Fibroblast of lung (primary cell): ENCODE measurements around the gene USP9Y. TPM values are rescaled to one million over a fixed set of nuclear protein-coding genes. Genes with fewer than 3 reads are reported as not detected.

Experiments
- DNase-seq, 2 donors: peaks; one replicate each; pipeline versions ENCODE4 v3.0.0 to v3.0.0-alpha.2; 2010; ENCODE audit warnings: low read depth in 2 of 2
- H2AFZ ChIP-seq: 2 replicates; pipeline ENCODE4 v1.5.1; 2012; ENCODE audit warnings: low read length, control low read depth, inconsistent platforms
- H3K27ac ChIP-seq: 2 replicates; pipeline ENCODE4 v1.5.1; 2011; ENCODE audit warnings: low read length, control low read depth; ENCODE audit not compliant: insufficient read depth
- H3K27me3 ChIP-seq: 2 replicates; pipeline ENCODE4 v1.5.1; 2011; ENCODE audit warnings: mild to moderate bottlenecking, low read length; ENCODE audit not compliant: control insufficient read depth, insufficient read depth
- H3K36me3 ChIP-seq: 2 replicates; pipeline ENCODE4 v1.5.1; 2011; ENCODE audit warnings: low read length; ENCODE audit not compliant: control insufficient read depth, insufficient read depth
- H3K4me1 ChIP-seq: 2 replicates; pipeline ENCODE4 v1.5.1; 2011; ENCODE audit warnings: low read length; ENCODE audit not compliant: control insufficient read depth, insufficient read depth; ENCODE audit errors: extremely low read depth
- H3K4me2 ChIP-seq: 2 replicates; pipeline ENCODE4 v1.5.1; 2011; ENCODE audit warnings: low read length, control low read depth; ENCODE audit not compliant: insufficient read depth; ENCODE audit errors: extremely low read depth
- H3K4me3 ChIP-seq, 4 experiments: fragments of 200-600 bp in 1 of 4; sonication (generic) in 1 of 4; replicated peaks in 1 of 4; 2 replicates each; pipeline ENCODE4 v1.5.1; 2011 to 2016; ENCODE audit warnings: low read length in 4 of 4, low read depth in 3 of 4, mild to moderate bottlenecking in 3 of 4, control low read depth in 2 of 4, inconsistent platforms in 1 of 4, mixed read lengths in 1 of 4; ENCODE audit not compliant: insufficient read depth in 1 of 4; ENCODE audit errors: control extremely low read depth in 1 of 4
- H3K79me2 ChIP-seq: 2 replicates; pipeline ENCODE4 v1.5.1; 2012; ENCODE audit warnings: mild to moderate bottlenecking, low read length, inconsistent platforms; ENCODE audit not compliant: control insufficient read depth, insufficient read depth
- H3K9ac ChIP-seq: 2 replicates; pipeline ENCODE4 v1.5.1; 2011; ENCODE audit warnings: mild to moderate bottlenecking, low read length, control low read depth; ENCODE audit not compliant: insufficient read depth
- H3K9me3 ChIP-seq: 2 replicates; pipeline ENCODE4 v1.5.1; 2012; ENCODE audit warnings: low read depth, low read length; ENCODE audit not compliant: control insufficient read depth, insufficient read depth
- H4K20me1 ChIP-seq: 2 replicates; pipeline ENCODE4 v1.5.1; 2011; ENCODE audit warnings: low read length; ENCODE audit not compliant: control insufficient read depth, insufficient read depth; ENCODE audit errors: extremely low read depth
- EZH2 ChIP-seq: IDR thresholded peaks from 2 replicates; pipeline ENCODE4 v1.5.1; 2012; ENCODE audit warnings: low read length, control low read depth, mild to moderate bottlenecking; ENCODE audit errors: missing control alignments
- polyA plus RNA-seq, 2 donors: library from polyadenylated mRNA; depleted of rRNA in 1 of 2; stranded (reverse) in 1 of 2; unstranded in 1 of 2; fragments of >200 nt; gene quantifications; 2 replicates each; pipeline ENCODE4 v1.2.1, GENCODE V29; 2011 to 2012; ENCODE audit warnings: missing spikeins in 1 of 2
- total RNA-seq: library from RNA; depleted of rRNA; stranded (reverse); fragments of >200 nt; gene quantifications from 2 replicates; pipeline ENCODE4 v1.2.1, GENCODE V29; 2014
- TF ChIP-seq, protein P1 (sequence below), 2 donors: IDR thresholded peaks in 1 of 2; conservative IDR thresholded peaks in 1 of 2; 1 replicate in 1 of 2; 2 replicates in 1 of 2; pipeline ENCODE4 v1.5.1; 2011 to 2012; ENCODE audit warnings: low read length in 2 of 2, control low read depth in 1 of 2, inconsistent platforms in 1 of 2, low read depth in 1 of 2, mild to moderate bottlenecking in 1 of 2

USP9Y gene
- total and polyA plus RNA-seq, 2 donors (not counting 1 experiment from before 2014, with no cell fraction given), result 39.6 TPM; not detected in 1

GRCh38 chrY:12855791-12856275 is 154.8 kb downstream of the USP9Y start:
- H3K36me3 ChIP-seq, result no peaks in the 10 kb centered on the region
- no peak overlapping the region for H3K9ac ChIP-seq
- H3K4me3 ChIP-seq, result no peak overlapping the region
- H3K27me3 ChIP-seq, result no peaks in the 10 kb centered on the region
- no peaks in the 10 kb centered on the region for H3K9me3 ChIP-seq
- no peaks in the 10 kb centered on the region for H3K4me1 ChIP-seq
- no peak for TF ChIP-seq EZH2
- TF ChIP-seq, protein P1, sequence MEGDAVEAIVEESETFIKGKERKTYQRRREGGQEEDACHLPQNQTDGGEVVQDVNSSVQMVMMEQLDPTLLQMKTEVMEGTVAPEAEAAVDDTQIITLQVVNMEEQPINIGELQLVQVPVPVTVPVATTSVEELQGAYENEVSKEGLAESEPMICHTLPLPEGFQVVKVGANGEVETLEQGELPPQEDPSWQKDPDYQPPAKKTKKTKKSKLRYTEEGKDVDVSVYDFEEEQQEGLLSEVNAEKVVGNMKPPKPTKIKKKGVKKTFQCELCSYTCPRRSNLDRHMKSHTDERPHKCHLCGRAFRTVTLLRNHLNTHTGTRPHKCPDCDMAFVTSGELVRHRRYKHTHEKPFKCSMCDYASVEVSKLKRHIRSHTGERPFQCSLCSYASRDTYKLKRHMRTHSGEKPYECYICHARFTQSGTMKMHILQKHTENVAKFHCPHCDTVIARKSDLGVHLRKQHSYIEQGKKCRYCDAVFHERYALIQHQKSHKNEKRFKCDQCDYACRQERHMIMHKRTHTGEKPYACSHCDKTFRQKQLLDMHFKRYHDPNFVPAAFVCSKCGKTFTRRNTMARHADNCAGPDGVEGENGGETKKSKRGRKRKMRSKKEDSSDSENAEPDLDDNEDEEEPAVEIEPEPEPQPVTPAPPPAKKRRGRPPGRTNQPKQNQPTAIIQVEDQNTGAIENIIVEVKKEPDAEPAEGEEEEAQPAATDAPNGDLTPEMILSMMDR (conservative IDR thresholded peaks at IDR 0.05 in 1 of 2, IDR thresholded peaks at IDR 0.05 in 1 of 2; ENCODE audit: low read depth in 1 of 2, low read length in 2 of 2), result no peak
- H3K27ac ChIP-seq, result no peak overlapping the region
- peak in 1 of 2 donors; percentile 12 for DNase-seq
- no peaks in the 10 kb centered on the region for H3K79me2 ChIP-seq
- no peak overlapping the region for H2AFZ ChIP-seq
- no peak overlapping the region for H3K4me2 ChIP-seq
- H4K20me1 ChIP-seq, result no peaks in the 10 kb centered on the region

DNA sequence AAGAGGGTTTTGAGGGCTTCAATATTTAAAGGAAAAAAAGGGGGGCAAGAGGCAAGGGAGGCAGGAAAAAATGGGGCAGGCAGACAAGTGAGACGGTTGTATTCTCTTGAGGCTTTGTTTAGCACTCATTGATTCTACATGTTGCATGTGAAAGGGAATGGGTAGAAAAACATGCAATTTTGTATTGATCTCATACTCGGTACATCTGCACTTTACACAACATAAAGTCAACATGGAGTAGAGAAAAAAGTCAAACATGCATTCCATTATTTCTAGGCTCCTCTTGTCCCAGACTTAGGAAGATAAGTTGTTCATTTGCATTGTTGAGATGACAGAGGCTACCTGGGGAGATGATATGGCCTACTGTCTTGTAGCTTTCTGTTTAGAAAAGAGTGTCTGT is 166.9 kb downstream of the USP9Y start:
- H3K36me3 ChIP-seq, result no peaks in the 10 kb centered on the region
- H3K27me3 ChIP-seq, result no peaks in the 10 kb centered on the region
- H3K27ac ChIP-seq, result no peak overlapping the region
- TF ChIP-seq EZH2, result no peak
- TF ChIP-seq, protein P1 (conservative IDR thresholded peaks at IDR 0.05 in 1 of 2, IDR thresholded peaks at IDR 0.05 in 1 of 2; ENCODE audit: low read depth in 1 of 2, low read length in 2 of 2), result no peak
- H3K9ac ChIP-seq, result no peak overlapping the region
- H3K9me3 ChIP-seq, result no peaks in the 10 kb centered on the region
- no peaks in the 10 kb centered on the region for H4K20me1 ChIP-seq
- no peaks in the 10 kb centered on the region for H3K4me1 ChIP-seq
- no peak overlapping the region for H2AFZ ChIP-seq
- no peaks in the 10 kb centered on the region for H3K79me2 ChIP-seq
- H3K4me3 ChIP-seq, result no peak overlapping the region
- no peak overlapping the region for H3K4me2 ChIP-seq
- no peak for DNase-seq

DNA sequence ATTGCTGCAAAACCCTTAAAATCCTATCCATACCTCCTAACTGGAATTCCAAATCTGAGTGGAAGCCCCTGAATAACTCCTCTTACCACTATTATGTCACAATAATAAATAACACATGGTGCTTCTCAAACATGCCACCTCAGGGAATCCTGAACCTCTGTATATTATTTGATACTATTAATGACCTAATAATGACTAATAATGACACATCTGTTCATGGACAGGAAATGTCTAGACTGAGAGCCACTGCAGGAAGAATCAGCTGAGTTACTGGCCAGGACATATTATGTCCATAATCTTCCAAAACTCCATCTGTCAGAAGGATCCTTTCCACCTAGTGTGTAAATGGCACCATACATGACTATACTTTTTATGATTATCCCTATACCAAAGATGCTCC is 195.9 kb downstream of the USP9Y start:
- H3K4me1 ChIP-seq, result no peaks in the 10 kb centered on the region
- no peaks in the 10 kb centered on the region for H3K27me3 ChIP-seq
- H3K4me3 ChIP-seq, result no peak overlapping the region
- no peaks in the 10 kb centered on the region for H3K79me2 ChIP-seq
- no peaks in the 10 kb centered on the region for H3K36me3 ChIP-seq
- DNase-seq, result no peak
- no peak overlapping the region for H3K4me2 ChIP-seq
- no peaks in the 10 kb centered on the region for H3K9me3 ChIP-seq
- no peak overlapping the region for H3K9ac ChIP-seq
- no peaks in the 10 kb centered on the region for H4K20me1 ChIP-seq
- H2AFZ ChIP-seq, result no peak overlapping the region
- H3K27ac ChIP-seq, result no peak overlapping the region
- TF ChIP-seq EZH2, result no peak
- TF ChIP-seq, protein P1 (conservative IDR thresholded peaks at IDR 0.05 in 1 of 2, IDR thresholded peaks at IDR 0.05 in 1 of 2; ENCODE audit: low read depth in 1 of 2, low read length in 2 of 2), result no peak
